ENCODE results near the gene SMYD5.

Gene SMYD5

DNA sequence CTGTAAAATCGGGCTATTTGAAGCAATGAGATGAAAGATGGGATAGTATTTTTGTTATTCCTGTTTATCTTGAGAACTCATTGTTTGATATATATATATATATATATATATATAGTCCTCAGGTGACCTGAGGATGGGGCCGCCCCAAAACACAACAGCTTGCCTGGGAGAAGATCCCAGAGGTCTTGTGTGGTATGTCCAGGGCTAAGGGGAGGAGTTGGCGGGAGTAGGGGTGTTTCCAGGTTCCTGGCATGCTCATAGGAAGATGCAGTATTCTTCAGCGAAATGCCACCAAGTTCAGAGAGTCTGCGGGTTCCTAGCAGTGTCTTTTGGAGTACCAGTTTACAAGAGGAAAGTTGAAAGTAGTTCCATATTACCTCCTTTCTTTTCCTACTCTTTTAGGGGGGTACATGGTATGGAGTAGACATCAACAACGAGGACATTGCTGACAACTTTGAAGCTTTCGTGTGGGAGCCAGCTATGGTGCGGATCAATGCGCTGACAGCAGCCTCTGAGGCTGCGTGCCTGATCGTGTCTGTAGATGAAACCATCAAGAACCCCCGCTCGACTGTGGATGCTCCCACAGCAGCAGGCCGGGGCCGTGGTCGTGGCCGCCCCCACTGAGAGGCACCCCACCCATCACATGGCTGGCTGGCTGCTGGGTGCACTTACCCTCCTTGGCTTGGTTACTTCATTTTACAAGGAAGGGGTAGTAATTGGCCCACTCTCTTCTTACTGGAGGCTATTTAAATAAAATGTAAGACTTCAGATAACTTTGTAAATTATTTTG is 38.4 kb downstream of the SMYD5 start:
- Histone ChIP-seq H3K9me3 (ENCODE audit: control insufficient read depth in 2 of 2, low read length in 2 of 2) (no peaks in the 10 kb centered on the region), H3K27ac (ENCODE audit: low read depth in 2 of 2, low read length in 2 of 2) (no peak overlapping the region), H3K36me3 (ENCODE audit: control insufficient read depth in 2 of 2, insufficient read depth in 2 of 2, low read length in 2 of 2) (peaks cover 60 to 66% of the 10 kb centered on the region in 2 donors), H3K4me3 (ENCODE audit: low read length in 2 of 2) (no peak overlapping the region), H3K9ac (ENCODE audit: low read depth in 1 of 2, low read length in 2 of 2) (no peak overlapping the region), H3K27me3 (ENCODE audit: control insufficient read depth in 2 of 2, insufficient read depth in 2 of 2, low read length in 2 of 2) (no peaks in the 10 kb centered on the region), H3K4me1 (ENCODE audit: control insufficient read depth in 2 of 2, insufficient read depth in 2 of 2, low read length in 2 of 2) (no peaks in the 10 kb centered on the region)

DNA sequence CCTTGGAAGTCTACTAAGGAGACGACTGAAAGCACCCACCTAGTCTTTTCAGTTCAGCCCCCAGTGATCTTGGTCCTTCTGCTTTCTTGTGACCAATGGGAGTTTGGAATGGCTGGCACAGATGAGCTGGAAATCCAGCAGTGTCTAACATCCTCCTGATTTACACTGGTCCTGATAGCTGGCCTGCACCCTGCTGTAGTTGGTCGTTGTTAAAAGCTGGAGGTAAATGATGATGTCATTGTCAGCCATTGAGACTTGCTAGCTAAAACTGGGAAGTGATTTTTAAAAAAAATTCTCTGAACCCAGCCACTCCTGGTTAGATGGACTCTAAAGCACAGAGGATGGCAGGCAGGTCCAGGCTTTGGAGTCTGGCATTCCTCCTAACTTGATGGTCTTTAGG is 39.4 kb downstream of the SMYD5 start:
- Histone ChIP-seq H3K4me3 (ENCODE audit: low read length in 2 of 2) (no peak overlapping the region), H3K4me1 (ENCODE audit: control insufficient read depth in 2 of 2, insufficient read depth in 2 of 2, low read length in 2 of 2) (no peaks in the 10 kb centered on the region), H3K27ac (ENCODE audit: low read depth in 2 of 2, low read length in 2 of 2) (no peak overlapping the region), H3K36me3 (ENCODE audit: control insufficient read depth in 2 of 2, insufficient read depth in 2 of 2, low read length in 2 of 2) (peaks cover 53 to 58% of the 10 kb centered on the region in 2 donors), H3K9me3 (ENCODE audit: control insufficient read depth in 2 of 2, low read length in 2 of 2) (no peaks in the 10 kb centered on the region), H3K27me3 (ENCODE audit: control insufficient read depth in 2 of 2, insufficient read depth in 2 of 2, low read length in 2 of 2) (no peaks in the 10 kb centered on the region), H3K9ac (ENCODE audit: low read depth in 1 of 2, low read length in 2 of 2) (no peak overlapping the region)

DNA sequence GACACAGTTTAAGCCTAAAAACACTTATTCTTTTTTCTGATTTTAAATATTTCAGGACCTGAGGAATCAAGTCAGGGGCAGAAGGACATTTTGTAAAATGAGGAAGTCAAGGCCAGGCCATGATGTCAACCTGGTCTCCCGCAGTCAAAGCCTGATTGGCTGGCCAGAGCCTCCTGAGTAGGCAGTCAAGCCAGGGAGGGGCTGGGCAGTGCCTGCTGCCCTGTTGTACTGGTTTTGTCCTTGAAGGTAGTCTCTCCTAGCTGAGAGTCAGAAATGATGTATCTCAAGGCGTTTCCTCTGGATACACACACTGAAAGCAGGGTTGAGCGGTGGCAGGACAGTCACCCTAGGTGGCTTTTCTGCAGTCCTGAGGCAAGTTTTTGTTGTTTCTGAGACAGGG is 39.9 kb downstream of the SMYD5 start:
- H3K9me3 ChIP-seq (ENCODE audit: control insufficient read depth in 2 of 2, low read length in 2 of 2): no peaks in the 10 kb centered on the region
- H3K27me3 ChIP-seq (ENCODE audit: control insufficient read depth in 2 of 2, insufficient read depth in 2 of 2, low read length in 2 of 2): no peaks in the 10 kb centered on the region
- peaks cover 48 to 53% of the 10 kb centered on the region in 2 donors for H3K36me3 ChIP-seq (ENCODE audit: control insufficient read depth in 2 of 2, insufficient read depth in 2 of 2, low read length in 2 of 2)
- no peak overlapping the region for H3K27ac ChIP-seq (ENCODE audit: low read depth in 2 of 2, low read length in 2 of 2)
- H3K4me1 ChIP-seq (ENCODE audit: control insufficient read depth in 2 of 2, insufficient read depth in 2 of 2, low read length in 2 of 2): no peaks in the 10 kb centered on the region
- H3K4me3 ChIP-seq (ENCODE audit: low read length in 2 of 2): no peak overlapping the region
- no peak overlapping the region for H3K9ac ChIP-seq (ENCODE audit: low read depth in 1 of 2, low read length in 2 of 2)

DNA sequence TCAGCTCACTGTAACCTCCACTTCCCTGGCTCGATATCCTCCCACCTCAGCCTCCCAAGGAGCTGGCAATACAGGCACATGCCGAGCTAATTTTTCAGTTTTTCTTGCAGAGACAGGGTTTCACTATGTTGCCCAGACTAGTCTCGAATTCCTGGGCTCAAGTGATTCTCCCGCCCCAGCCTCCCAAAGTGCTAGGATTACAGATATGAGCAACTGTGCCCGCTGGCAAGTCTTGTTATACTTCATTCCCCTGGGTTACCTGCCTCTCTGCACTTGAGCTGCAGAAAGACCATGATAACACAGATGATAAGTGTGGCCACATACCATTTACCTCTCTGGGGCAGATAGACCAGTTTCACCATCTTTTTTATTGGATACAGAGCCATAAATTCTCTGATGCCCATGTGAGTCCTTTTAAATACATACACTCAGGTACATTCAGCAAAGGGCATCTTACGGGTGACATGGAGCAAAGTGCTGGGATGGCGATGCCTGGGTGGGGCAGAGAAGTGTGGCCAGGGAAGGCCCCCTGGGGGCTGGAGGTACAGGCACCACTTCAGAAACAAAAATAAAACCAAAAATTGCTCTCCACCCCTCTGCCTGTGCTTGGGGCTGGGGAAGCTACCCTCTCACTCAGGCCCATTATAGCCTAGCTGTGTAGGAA is 40.4 kb downstream of the SMYD5 start:
- no peak overlapping the region for H3K27ac ChIP-seq (ENCODE audit: low read depth in 2 of 2, low read length in 2 of 2)
- no peak overlapping the region for H3K9ac ChIP-seq (ENCODE audit: low read depth in 1 of 2, low read length in 2 of 2)
- H3K4me3 ChIP-seq (ENCODE audit: low read length in 2 of 2): no peak overlapping the region
- H3K36me3 ChIP-seq (ENCODE audit: control insufficient read depth in 2 of 2, insufficient read depth in 2 of 2, low read length in 2 of 2): peaks cover 42 to 47% of the 10 kb centered on the region in 2 donors
- H3K27me3 ChIP-seq (ENCODE audit: control insufficient read depth in 2 of 2, insufficient read depth in 2 of 2, low read length in 2 of 2): no peaks in the 10 kb centered on the region
- no peaks in the 10 kb centered on the region for H3K4me1 ChIP-seq (ENCODE audit: control insufficient read depth in 2 of 2, insufficient read depth in 2 of 2, low read length in 2 of 2)
- no peaks in the 10 kb centered on the region for H3K9me3 ChIP-seq (ENCODE audit: control insufficient read depth in 2 of 2, low read length in 2 of 2)

DNA sequence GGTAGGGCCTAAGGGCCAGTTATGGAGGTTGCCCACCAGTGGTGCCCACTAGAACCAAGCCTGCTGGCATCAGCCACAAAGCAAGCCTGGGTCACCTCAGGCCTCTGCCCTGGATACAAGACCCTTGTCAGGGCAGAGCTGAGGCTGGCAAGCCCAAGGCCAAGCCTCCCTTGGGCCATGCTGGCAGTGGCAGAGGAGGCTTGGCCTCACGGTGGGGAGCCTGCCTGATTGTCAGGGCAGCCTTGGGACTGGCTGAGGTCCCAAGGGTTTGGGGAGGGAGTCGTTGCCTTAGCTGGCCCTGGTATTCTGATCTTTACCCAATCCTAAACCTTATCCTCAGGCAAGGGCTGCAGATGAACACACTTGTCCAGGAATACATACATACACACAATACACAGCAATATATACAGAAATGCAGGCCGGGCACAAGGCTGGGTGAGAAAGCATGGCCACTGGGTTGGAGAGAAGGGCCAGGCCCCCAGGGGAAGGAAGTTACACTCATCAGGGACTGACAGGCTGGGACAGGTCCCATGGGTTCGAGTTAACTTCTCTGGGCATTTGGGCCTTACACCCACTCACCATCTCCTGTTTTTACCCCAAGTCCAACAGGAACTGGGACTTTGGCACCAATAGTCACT is 41.1 kb downstream of the SMYD5 start:
- H3K9me3 ChIP-seq (ENCODE audit: control insufficient read depth in 2 of 2, low read length in 2 of 2): no peaks in the 10 kb centered on the region
- peaks cover 36 to 41% of the 10 kb centered on the region in 2 donors for H3K36me3 ChIP-seq (ENCODE audit: control insufficient read depth in 2 of 2, insufficient read depth in 2 of 2, low read length in 2 of 2)
- H3K4me3 ChIP-seq (ENCODE audit: low read length in 2 of 2): no peak overlapping the region
- no peaks in the 10 kb centered on the region for H3K4me1 ChIP-seq (ENCODE audit: control insufficient read depth in 2 of 2, insufficient read depth in 2 of 2, low read length in 2 of 2)
- no peak overlapping the region for H3K9ac ChIP-seq (ENCODE audit: low read depth in 1 of 2, low read length in 2 of 2)
- H3K27me3 ChIP-seq (ENCODE audit: control insufficient read depth in 2 of 2, insufficient read depth in 2 of 2, low read length in 2 of 2): no peaks in the 10 kb centered on the region
- H3K27ac ChIP-seq (ENCODE audit: low read depth in 2 of 2, low read length in 2 of 2): no peak overlapping the region

DNA sequence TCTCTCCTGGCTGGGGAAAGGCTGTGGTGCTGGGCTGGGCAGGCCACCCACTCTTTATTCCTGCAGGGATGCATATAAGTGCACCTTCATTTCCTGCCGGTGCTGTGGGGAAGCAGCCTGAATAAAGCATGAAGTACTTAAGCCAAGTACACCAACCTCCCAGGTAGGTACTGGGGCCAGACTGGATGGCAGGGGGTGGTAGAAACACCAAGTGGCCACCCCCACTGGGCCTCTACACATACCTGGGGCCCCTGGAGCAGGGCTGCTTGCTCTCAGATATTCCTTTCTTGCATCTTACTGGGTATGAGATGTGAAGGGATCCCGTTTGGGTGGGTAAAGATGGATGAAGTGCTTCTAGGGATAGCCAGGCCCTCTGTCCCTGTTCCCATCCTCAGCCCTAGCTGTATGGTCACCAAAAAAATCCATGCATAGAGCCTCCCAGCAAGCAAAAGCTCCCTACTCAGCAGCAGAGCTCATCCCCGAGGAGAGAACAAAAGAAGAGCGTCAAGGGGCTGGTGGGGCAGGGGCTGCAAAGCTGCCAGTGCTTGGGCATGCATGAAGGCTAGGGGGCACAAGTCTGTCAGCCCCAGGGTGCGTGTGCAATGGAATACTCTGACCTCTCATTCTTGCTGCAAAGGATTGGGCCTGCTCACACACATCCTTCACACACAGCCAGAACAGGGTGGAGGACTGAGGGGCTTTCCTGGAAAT is 42.0 kb downstream of the SMYD5 start:
- peaks cover 27 to 32% of the 10 kb centered on the region in 2 donors for H3K36me3 ChIP-seq (ENCODE audit: control insufficient read depth in 2 of 2, insufficient read depth in 2 of 2, low read length in 2 of 2)
- no peak overlapping the region for H3K9ac ChIP-seq (ENCODE audit: low read depth in 1 of 2, low read length in 2 of 2)
- no peak overlapping the region for H3K27ac ChIP-seq (ENCODE audit: low read depth in 2 of 2, low read length in 2 of 2)
- H3K9me3 ChIP-seq (ENCODE audit: control insufficient read depth in 2 of 2, low read length in 2 of 2): no peaks in the 10 kb centered on the region
- H3K27me3 ChIP-seq (ENCODE audit: control insufficient read depth in 2 of 2, insufficient read depth in 2 of 2, low read length in 2 of 2): no peaks in the 10 kb centered on the region
- no peaks in the 10 kb centered on the region for H3K4me1 ChIP-seq (ENCODE audit: control insufficient read depth in 2 of 2, insufficient read depth in 2 of 2, low read length in 2 of 2)
- no peak overlapping the region for H3K4me3 ChIP-seq (ENCODE audit: low read length in 2 of 2)

DNA sequence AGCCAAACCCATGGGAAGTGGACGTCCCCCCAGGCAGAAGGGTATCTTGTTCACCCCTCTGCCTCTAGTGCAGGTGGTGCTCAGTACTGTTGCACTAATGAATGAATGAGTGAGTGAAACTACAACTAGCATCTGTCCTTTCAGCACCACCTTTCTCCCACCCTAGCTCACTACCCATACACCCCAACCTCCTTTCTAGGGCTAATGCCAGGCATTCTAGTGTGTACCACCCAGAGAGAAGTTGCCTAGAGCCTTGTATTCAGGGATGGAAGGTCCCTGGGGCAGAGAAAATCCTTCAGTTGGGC is 42.5 kb downstream of the SMYD5 start:
- Histone ChIP-seq H3K4me3 (ENCODE audit: low read length in 2 of 2) (no peak overlapping the region), H3K36me3 (ENCODE audit: control insufficient read depth in 2 of 2, insufficient read depth in 2 of 2, low read length in 2 of 2) (peaks cover 23 to 29% of the 10 kb centered on the region in 2 donors), H3K4me1 (ENCODE audit: control insufficient read depth in 2 of 2, insufficient read depth in 2 of 2, low read length in 2 of 2) (no peaks in the 10 kb centered on the region), H3K27me3 (ENCODE audit: control insufficient read depth in 2 of 2, insufficient read depth in 2 of 2, low read length in 2 of 2) (no peaks in the 10 kb centered on the region), H3K9ac (ENCODE audit: low read depth in 1 of 2, low read length in 2 of 2) (no peak overlapping the region), H3K27ac (ENCODE audit: low read depth in 2 of 2, low read length in 2 of 2) (no peak overlapping the region), H3K9me3 (ENCODE audit: control insufficient read depth in 2 of 2, low read length in 2 of 2) (no peaks in the 10 kb centered on the region)

DNA sequence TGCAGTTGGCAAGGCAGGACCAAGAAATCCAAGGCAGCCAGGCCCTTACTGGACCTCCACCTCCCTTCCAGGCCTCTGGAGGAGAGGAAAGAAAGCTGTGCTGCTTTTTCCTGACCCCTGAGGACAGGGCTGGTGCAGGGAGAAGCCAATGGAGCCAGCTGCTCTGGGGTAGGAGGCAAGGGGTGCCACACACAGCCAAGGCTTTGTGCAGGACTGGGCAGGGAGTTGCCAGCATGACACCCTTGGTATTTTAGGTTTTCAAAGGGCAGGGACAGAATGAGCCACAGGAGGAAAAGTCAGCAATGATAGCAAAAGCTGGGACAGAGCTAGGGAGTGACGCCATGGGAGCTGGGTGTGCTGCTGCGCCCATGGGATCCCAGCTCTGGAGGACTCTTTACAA is 43.0 kb downstream of the SMYD5 start:
- H3K4me1 ChIP-seq (ENCODE audit: control insufficient read depth in 2 of 2, insufficient read depth in 2 of 2, low read length in 2 of 2): no peaks in the 10 kb centered on the region
- peaks cover 19 to 26% of the 10 kb centered on the region in 2 donors for H3K36me3 ChIP-seq (ENCODE audit: control insufficient read depth in 2 of 2, insufficient read depth in 2 of 2, low read length in 2 of 2)
- H3K27me3 ChIP-seq (ENCODE audit: control insufficient read depth in 2 of 2, insufficient read depth in 2 of 2, low read length in 2 of 2): no peaks in the 10 kb centered on the region
- H3K27ac ChIP-seq (ENCODE audit: low read depth in 2 of 2, low read length in 2 of 2): no peak overlapping the region
- no peaks in the 10 kb centered on the region for H3K9me3 ChIP-seq (ENCODE audit: control insufficient read depth in 2 of 2, low read length in 2 of 2)
- H3K9ac ChIP-seq (ENCODE audit: low read depth in 1 of 2, low read length in 2 of 2): no peak overlapping the region
- H3K4me3 ChIP-seq (ENCODE audit: low read length in 2 of 2): no peak overlapping the region

DNA sequence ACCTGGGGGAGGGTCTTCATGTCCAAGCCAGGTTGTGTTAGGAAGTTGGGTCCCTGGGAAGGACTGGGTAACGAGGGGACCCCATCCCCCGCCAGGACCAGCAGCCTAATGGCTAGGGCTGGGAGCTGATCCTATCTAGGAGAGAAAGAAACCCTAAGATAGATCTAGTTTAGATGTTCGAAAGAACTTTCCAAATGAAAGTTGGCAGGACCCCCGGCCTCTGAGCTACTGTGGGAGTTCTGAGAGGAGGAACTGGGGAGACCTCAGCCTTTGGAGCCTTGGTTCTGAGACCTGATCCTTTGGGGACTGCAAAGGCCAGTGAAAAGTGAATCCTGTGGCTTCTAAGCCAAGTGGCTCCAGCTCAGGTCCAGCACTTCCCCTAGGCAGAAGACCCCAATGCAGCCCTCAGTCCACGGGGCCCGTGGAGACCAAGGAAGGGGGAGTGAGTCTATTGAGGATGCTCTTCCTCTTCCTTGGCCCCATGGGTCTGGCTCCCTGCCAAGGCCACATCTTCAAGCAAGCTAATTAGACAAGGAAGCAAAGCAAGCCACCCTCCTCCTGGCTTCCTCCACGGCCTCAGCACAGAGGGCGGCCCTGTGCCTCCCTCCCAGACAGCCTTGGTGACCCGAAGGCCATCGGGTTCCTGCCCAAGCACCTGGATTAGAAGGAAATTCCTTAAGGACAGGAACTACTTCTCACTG is 43.5 kb downstream of the SMYD5 start:
- Histone ChIP-seq H3K4me3 (ENCODE audit: low read length in 2 of 2) (no peak overlapping the region), H3K9ac (ENCODE audit: low read depth in 1 of 2, low read length in 2 of 2) (no peak overlapping the region), H3K9me3 (ENCODE audit: control insufficient read depth in 2 of 2, low read length in 2 of 2) (no peaks in the 10 kb centered on the region), H3K36me3 (ENCODE audit: control insufficient read depth in 2 of 2, insufficient read depth in 2 of 2, low read length in 2 of 2) (peaks cover 15 to 22% of the 10 kb centered on the region in 2 donors), H3K27ac (ENCODE audit: low read depth in 2 of 2, low read length in 2 of 2) (no peak overlapping the region), H3K27me3 (ENCODE audit: control insufficient read depth in 2 of 2, insufficient read depth in 2 of 2, low read length in 2 of 2) (no peaks in the 10 kb centered on the region), H3K4me1 (ENCODE audit: control insufficient read depth in 2 of 2, insufficient read depth in 2 of 2, low read length in 2 of 2) (no peaks in the 10 kb centered on the region)
